Liver (tissue), 3 donors: ENCODE measurements around the gene SLC16A11.

Experiments
- EGR1 ChIP-seq, 2 donors: IDR thresholded peaks; 2 replicates each; pipeline ENCODE4 v1.6.1; 2016 to 2018; ENCODE audit warnings: antibody characterized with exemption in 2 of 2, low read depth in 2 of 2
- RAD21 ChIP-seq, 2 donors: IDR thresholded peaks; 2 replicates each; pipeline ENCODE4 v1.6.1; 2016; ENCODE audit warnings: antibody characterized with exemption in 2 of 2, mild to moderate bottlenecking in 2 of 2
- SP1 ChIP-seq: IDR thresholded peaks from 2 replicates; pipeline ENCODE4 v1.6.1; 2018; ENCODE audit warnings: antibody characterized with exemption, mild to moderate bottlenecking
- YY1 ChIP-seq: IDR thresholded peaks from 2 replicates; pipeline ENCODE4 v1.6.1; 2016; ENCODE audit warnings: antibody characterized with exemption, mild to moderate bottlenecking
- TF ChIP-seq, protein P1 (sequence below): IDR thresholded peaks from 2 replicates; pipeline ENCODE4 v1.6.1; 2016; ENCODE audit warnings: antibody characterized with exemption, mild to moderate bottlenecking
- TF ChIP-seq, protein P2 (sequence below): fragments of 150-350 bp; IDR thresholded peaks from 2 replicates; pipeline ENCODE4 v1.5.1; 2017; ENCODE audit warnings: improper control_type of control experiment, low read depth, low read length; ENCODE audit not compliant: missing input control
- TF ChIP-seq, protein P3 (sequence below): IDR thresholded peaks from 2 replicates; pipeline ENCODE4 v1.6.1; 2016; ENCODE audit warnings: antibody characterized with exemption
- TF ChIP-seq, protein P4 (sequence below): IDR thresholded peaks from 2 replicates; pipeline ENCODE4 v1.6.1; 2016; ENCODE audit warnings: antibody characterized with exemption
- donor health status: healthy.
- donor health status: healthy.

DNA sequence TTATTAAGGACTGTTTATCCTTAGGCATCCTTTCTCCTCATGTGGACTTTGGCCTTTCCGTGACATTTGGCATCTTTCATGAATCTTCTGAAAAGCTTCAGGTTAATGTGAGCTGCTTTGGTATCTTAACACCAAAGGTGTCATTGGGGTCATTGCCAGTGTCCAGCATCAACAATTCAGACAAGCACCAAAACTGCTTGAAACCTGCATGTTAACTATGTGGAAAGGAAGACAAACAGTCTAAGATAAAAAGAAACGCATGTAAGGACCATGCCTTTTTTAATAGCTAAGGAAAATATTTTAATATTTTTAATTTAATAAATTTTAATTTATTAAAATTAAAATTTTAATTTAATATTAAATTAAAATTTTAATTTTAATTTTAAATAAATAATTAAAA lies 40.1 kb downstream of the SLC16A11 start:
- TF ChIP-seq, protein P1, sequence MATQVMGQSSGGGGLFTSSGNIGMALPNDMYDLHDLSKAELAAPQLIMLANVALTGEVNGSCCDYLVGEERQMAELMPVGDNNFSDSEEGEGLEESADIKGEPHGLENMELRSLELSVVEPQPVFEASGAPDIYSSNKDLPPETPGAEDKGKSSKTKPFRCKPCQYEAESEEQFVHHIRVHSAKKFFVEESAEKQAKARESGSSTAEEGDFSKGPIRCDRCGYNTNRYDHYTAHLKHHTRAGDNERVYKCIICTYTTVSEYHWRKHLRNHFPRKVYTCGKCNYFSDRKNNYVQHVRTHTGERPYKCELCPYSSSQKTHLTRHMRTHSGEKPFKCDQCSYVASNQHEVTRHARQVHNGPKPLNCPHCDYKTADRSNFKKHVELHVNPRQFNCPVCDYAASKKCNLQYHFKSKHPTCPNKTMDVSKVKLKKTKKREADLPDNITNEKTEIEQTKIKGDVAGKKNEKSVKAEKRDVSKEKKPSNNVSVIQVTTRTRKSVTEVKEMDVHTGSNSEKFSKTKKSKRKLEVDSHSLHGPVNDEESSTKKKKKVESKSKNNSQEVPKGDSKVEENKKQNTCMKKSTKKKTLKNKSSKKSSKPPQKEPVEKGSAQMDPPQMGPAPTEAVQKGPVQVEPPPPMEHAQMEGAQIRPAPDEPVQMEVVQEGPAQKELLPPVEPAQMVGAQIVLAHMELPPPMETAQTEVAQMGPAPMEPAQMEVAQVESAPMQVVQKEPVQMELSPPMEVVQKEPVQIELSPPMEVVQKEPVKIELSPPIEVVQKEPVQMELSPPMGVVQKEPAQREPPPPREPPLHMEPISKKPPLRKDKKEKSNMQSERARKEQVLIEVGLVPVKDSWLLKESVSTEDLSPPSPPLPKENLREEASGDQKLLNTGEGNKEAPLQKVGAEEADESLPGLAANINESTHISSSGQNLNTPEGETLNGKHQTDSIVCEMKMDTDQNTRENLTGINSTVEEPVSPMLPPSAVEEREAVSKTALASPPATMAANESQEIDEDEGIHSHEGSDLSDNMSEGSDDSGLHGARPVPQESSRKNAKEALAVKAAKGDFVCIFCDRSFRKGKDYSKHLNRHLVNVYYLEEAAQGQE = no peak
- TF ChIP-seq, protein P2, sequence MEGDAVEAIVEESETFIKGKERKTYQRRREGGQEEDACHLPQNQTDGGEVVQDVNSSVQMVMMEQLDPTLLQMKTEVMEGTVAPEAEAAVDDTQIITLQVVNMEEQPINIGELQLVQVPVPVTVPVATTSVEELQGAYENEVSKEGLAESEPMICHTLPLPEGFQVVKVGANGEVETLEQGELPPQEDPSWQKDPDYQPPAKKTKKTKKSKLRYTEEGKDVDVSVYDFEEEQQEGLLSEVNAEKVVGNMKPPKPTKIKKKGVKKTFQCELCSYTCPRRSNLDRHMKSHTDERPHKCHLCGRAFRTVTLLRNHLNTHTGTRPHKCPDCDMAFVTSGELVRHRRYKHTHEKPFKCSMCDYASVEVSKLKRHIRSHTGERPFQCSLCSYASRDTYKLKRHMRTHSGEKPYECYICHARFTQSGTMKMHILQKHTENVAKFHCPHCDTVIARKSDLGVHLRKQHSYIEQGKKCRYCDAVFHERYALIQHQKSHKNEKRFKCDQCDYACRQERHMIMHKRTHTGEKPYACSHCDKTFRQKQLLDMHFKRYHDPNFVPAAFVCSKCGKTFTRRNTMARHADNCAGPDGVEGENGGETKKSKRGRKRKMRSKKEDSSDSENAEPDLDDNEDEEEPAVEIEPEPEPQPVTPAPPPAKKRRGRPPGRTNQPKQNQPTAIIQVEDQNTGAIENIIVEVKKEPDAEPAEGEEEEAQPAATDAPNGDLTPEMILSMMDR = no peak
- TF ChIP-seq EGR1 (IDR thresholded peaks at IDR 0.05; ENCODE audit: low read depth in 2 of 2) (no peak), YY1 (no peak), SP1 (no peak), RAD21 (IDR thresholded peaks at IDR 0.05) (no peak)
- TF ChIP-seq, protein P3, sequence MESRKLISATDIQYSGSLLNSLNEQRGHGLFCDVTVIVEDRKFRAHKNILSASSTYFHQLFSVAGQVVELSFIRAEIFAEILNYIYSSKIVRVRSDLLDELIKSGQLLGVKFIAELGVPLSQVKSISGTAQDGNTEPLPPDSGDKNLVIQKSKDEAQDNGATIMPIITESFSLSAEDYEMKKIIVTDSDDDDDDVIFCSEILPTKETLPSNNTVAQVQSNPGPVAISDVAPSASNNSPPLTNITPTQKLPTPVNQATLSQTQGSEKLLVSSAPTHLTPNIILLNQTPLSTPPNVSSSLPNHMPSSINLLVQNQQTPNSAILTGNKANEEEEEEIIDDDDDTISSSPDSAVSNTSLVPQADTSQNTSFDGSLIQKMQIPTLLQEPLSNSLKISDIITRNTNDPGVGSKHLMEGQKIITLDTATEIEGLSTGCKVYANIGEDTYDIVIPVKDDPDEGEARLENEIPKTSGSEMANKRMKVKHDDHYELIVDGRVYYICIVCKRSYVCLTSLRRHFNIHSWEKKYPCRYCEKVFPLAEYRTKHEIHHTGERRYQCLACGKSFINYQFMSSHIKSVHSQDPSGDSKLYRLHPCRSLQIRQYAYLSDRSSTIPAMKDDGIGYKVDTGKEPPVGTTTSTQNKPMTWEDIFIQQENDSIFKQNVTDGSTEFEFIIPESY = no peak
- TF ChIP-seq, protein P4, sequence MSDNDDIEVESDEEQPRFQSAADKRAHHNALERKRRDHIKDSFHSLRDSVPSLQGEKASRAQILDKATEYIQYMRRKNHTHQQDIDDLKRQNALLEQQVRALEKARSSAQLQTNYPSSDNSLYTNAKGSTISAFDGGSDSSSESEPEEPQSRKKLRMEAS = no peak
